ENCODE measurements around the gene BMPR1B.

DNA sequence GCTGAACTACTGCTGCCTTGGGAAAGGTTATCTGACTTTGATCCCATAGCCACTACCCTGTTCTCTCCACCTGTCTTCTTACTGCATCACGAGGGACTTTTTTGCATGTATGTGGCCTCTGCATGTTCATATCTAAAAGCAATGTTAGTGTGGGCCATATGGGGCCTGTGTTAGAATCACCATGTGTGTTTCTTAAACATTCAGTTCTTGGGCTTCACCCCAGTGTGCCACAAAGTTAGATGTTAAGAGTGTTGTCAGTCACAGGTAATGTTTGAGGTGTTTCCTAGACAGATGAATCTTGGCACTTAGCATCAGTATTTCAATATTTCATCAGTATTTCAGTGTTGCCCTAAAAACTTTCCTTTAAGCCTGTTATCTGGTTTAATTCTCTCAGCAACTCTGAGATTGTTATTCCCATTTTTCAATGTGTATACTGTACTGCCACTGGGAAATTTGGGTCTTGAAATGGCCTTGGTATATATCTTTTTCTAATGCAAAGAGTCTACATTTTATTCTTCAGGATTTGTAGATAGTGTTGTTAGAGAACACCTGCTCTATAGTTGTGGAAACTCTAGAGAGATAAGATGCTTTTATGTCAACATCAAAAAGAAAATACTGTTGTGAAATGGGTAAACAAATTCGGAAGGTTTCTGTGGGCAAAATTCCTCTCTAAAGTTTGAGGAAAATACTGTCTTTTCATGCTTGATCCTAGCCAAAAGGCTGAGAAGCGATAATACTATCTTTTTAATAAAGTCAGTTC is 259.7 kb downstream of the BMPR1B start:
- TF ChIP-seq, protein P1, sequence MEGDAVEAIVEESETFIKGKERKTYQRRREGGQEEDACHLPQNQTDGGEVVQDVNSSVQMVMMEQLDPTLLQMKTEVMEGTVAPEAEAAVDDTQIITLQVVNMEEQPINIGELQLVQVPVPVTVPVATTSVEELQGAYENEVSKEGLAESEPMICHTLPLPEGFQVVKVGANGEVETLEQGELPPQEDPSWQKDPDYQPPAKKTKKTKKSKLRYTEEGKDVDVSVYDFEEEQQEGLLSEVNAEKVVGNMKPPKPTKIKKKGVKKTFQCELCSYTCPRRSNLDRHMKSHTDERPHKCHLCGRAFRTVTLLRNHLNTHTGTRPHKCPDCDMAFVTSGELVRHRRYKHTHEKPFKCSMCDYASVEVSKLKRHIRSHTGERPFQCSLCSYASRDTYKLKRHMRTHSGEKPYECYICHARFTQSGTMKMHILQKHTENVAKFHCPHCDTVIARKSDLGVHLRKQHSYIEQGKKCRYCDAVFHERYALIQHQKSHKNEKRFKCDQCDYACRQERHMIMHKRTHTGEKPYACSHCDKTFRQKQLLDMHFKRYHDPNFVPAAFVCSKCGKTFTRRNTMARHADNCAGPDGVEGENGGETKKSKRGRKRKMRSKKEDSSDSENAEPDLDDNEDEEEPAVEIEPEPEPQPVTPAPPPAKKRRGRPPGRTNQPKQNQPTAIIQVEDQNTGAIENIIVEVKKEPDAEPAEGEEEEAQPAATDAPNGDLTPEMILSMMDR (IDR thresholded peaks at IDR 0.05; ENCODE audit: poor library complexity): no peak
- no peak for TF ChIP-seq EZH2 (IDR thresholded peaks at IDR 0.05; ENCODE audit: borderline replicate concordance)

Data from hepatocyte (in vitro differentiated cells).